Glutamatergic neuron (in vitro differentiated cells): Measurements from ENCODE around the gene VGLL1. TPM values are rescaled to one million over a fixed set of nuclear protein-coding genes. Genes with fewer than 3 reads are reported as not detected.

ENCODE experiments used
- DNase-seq: peaks from one replicate; pipeline ENCODE4 v3.0.0; 2022
- H3K27ac Mint-ChIP-seq: one replicate; pipeline ENCODE4 v1.8.0; 2020; ENCODE audit warnings: mild to moderate bottlenecking, mixed read lengths, inconsistent platforms; ENCODE audit not compliant: unreplicated experiment
- H3K27me3 Mint-ChIP-seq: one replicate; pipeline ENCODE4 v1.8.0; 2020; ENCODE audit warnings: mild to moderate bottlenecking, moderate library complexity, mixed read lengths, inconsistent platforms; ENCODE audit not compliant: unreplicated experiment
- H3K36me3 Mint-ChIP-seq: one replicate; pipeline ENCODE4 v1.8.0; 2020; ENCODE audit warnings: mild to moderate bottlenecking, mixed read lengths, inconsistent platforms; ENCODE audit not compliant: unreplicated experiment
- H3K4me1 Mint-ChIP-seq: one replicate; pipeline ENCODE4 v1.8.0; 2020; ENCODE audit warnings: mild to moderate bottlenecking, low read depth, mixed read lengths, inconsistent platforms; ENCODE audit not compliant: unreplicated experiment
- H3K4me3 Mint-ChIP-seq: one replicate; pipeline ENCODE4 v1.8.0; 2020; ENCODE audit warnings: mild to moderate bottlenecking, mixed read lengths, inconsistent platforms; ENCODE audit not compliant: unreplicated experiment
- H3K9me3 Mint-ChIP-seq: one replicate; pipeline ENCODE4 v1.8.0; 2020; ENCODE audit warnings: mild to moderate bottlenecking, moderate library complexity, mixed read lengths, inconsistent platforms; ENCODE audit not compliant: unreplicated experiment
- microRNA-seq: library from miRNA; unstranded; fragments of <30 nt; microRNA quantifications from one replicate; pipeline ENCODE4, GENCODE V29; 2020; ENCODE audit not compliant: unreplicated experiment
- total RNA-seq: library from RNA; stranded (reverse); fragmentation: NEBNext Ultra II Directional; extraction: Animal tissue kit (Norgen Biotek cat#: 25700); gene quantifications from one replicate; pipeline ENCODE4 v1.2.1, GENCODE V29; 2021; ENCODE audit not compliant: unreplicated experiment
- TF ChIP-seq, protein P1 (sequence below): fragments of 200-600 bp; sonication (generic); IDR thresholded peaks from one replicate; pipeline ENCODE4 v1.5.0; 2021; ENCODE audit not compliant: partially characterized antibody, unreplicated experiment

The VGLL1 gene
- total RNA-seq, 1 donor from 2014 or later = not detected

DNA sequence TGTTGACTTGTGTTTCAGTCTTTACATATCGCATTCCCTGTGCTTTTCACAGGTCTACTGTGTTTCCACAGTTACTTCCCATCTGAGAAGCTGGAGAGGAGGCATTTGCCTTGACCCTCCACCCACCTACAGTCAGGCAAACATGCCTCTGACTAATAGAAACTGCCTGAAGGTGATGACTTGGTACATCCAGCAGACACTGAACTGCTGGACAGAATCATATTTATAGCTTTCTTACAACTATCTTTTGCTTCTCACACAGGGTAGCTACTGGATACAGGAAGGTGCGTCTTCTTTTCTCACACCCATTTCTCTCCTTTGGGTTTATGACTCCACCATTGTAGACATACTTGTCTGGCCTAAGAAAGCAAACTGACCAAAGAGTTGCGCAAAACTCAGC is 58.0 kb downstream of the VGLL1 start:
- H3K4me3 Mint-ChIP-seq = no peak overlapping the region
- H3K4me1 Mint-ChIP-seq = no peaks in the 10 kb centered on the region
- DNase-seq = no peak
- H3K27me3 Mint-ChIP-seq = no peaks in the 10 kb centered on the region
- TF ChIP-seq, protein P1, sequence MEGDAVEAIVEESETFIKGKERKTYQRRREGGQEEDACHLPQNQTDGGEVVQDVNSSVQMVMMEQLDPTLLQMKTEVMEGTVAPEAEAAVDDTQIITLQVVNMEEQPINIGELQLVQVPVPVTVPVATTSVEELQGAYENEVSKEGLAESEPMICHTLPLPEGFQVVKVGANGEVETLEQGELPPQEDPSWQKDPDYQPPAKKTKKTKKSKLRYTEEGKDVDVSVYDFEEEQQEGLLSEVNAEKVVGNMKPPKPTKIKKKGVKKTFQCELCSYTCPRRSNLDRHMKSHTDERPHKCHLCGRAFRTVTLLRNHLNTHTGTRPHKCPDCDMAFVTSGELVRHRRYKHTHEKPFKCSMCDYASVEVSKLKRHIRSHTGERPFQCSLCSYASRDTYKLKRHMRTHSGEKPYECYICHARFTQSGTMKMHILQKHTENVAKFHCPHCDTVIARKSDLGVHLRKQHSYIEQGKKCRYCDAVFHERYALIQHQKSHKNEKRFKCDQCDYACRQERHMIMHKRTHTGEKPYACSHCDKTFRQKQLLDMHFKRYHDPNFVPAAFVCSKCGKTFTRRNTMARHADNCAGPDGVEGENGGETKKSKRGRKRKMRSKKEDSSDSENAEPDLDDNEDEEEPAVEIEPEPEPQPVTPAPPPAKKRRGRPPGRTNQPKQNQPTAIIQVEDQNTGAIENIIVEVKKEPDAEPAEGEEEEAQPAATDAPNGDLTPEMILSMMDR = no peak
- no peaks in the 10 kb centered on the region for H3K36me3 Mint-ChIP-seq
- peaks cover 2% of the 10 kb centered on the region for H3K9me3 Mint-ChIP-seq
- H3K27ac Mint-ChIP-seq = no peak overlapping the region

DNA sequence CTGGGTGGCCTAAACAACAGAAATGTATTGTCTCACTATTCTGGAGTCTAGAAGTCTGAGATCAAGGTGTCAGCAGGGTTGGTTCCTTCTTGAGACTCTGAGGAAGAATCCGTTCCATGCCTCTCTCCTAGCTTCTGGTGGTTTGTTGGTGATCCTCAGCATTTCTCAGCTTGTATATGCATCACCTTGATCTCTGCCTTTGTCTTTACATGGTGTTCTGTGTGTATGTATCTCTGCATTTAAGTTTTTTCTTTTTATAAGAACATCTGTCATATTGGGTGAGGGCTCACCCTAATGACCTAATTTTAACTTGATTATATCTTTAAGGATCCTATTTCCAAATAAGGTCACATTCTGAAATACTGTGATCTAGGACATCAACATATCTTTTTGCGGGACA is 65.3 kb downstream of the VGLL1 start:
- DNase-seq = no peak
- Mint-ChIP-seq H3K36me3 (no peaks in the 10 kb centered on the region), H3K9me3 (peaks cover 2% of the 10 kb centered on the region), H3K27me3 (no peaks in the 10 kb centered on the region), H3K27ac (no peak overlapping the region), H3K4me3 (no peak overlapping the region), H3K4me1 (no peaks in the 10 kb centered on the region)
- TF ChIP-seq, protein P1 = no peak

DNA sequence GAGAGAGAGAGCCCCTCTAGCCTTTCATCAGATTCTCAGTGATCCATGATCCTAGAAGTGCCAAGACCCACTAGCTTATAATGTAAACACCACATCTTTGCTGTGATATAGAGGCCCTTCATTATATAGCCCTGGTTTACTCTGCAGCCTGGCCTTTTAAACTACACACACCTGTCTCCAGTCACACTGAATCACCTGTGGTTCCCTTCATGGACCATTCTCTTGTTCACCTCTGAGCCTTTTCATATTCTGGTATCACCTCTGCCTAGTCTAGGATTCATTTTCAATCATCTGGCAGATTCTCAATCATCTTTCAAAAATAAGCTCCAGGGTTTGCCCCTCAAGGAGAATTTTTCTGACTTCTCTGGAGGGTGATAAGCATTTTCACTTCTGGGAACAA is 65.9 kb downstream of the VGLL1 start:
- H3K27ac Mint-ChIP-seq = no peak overlapping the region
- H3K36me3 Mint-ChIP-seq = no peaks in the 10 kb centered on the region
- no peaks in the 10 kb centered on the region for H3K27me3 Mint-ChIP-seq
- no peak for DNase-seq
- H3K4me3 Mint-ChIP-seq = no peak overlapping the region
- H3K9me3 Mint-ChIP-seq = peaks cover 2% of the 10 kb centered on the region
- no peaks in the 10 kb centered on the region for H3K4me1 Mint-ChIP-seq
- TF ChIP-seq, protein P1 = no peak

DNA sequence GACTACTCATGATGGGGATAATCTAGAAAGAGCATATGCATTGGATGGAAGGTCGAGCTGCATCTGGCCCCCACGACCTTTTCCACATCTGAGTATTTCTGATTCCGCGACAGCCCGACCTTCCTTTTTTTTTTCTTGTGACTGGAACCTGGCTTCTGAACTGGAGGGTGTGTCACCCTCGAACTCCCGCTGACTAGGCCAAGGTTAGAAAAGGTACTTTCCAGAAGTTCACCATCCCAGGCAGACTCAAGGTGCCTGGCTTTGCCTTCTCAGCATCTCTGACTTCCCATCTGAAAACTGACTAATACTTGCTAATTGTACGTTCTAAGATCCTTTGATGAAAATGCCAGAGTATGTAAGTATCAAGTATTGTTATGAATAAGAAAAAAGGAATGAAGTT is 66.6 kb downstream of the VGLL1 start:
- peaks cover 2% of the 10 kb centered on the region for H3K9me3 Mint-ChIP-seq
- no peaks in the 10 kb centered on the region for H3K27me3 Mint-ChIP-seq

DNA sequence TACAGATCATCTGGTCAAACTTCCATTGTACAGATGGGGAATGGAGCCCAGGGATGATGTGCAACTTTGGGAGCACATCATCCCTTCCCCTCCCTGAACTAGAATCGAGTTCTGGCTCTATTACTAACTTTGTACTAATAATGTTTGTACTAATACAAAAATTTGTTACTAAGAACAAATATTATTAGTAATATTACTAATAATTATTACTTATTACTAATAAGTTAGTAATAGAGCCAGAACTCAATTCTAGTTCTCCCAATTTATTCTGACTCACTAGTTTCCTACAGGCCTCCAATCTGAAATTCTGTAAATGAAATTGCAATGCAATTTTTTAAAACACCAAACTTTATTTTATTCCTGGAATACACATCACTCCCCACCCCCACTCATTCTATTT is 68.0 kb downstream of the VGLL1 start:
- Mint-ChIP-seq H3K36me3 (no peaks in the 10 kb centered on the region), H3K4me1 (no peaks in the 10 kb centered on the region), H3K27ac (no peak overlapping the region), H3K4me3 (no peak overlapping the region), H3K9me3 (no peaks in the 10 kb centered on the region), H3K27me3 (no peaks in the 10 kb centered on the region)
- DNase-seq = no peak
- TF ChIP-seq, protein P1 = no peak

More for the DNA sequence above, 66.6 kb downstream of the VGLL1 start:
- no peak overlapping the region for H3K27ac Mint-ChIP-seq
- TF ChIP-seq, protein P1 = no peak
- H3K4me1 Mint-ChIP-seq = no peaks in the 10 kb centered on the region
- DNase-seq = no peak
- no peak overlapping the region for H3K4me3 Mint-ChIP-seq
- H3K36me3 Mint-ChIP-seq = no peaks in the 10 kb centered on the region

Small RNA genes within 50 kb of the gene (microRNA-seq; reads per million reads assigned to microRNA genes)
- gene MIR934 = not detected

Other genes with a start within 250 kb of the VGLL1 start
- gene ADGRG4, start 231.3 kb upstream of the VGLL1 start, total RNA-seq = not detected
- not detected for gene BRS3, start 44.3 kb upstream of the VGLL1 start, total RNA-seq
- 52.1 TPM for gene HTATSF1, start 34.6 kb upstream of the VGLL1 start, total RNA-seq
- not detected for gene CD40LG, start 115.9 kb downstream of the VGLL1 start, total RNA-seq
- 59.5 TPM for gene ARHGEF6, start 248.7 kb downstream of the VGLL1 start, total RNA-seq